LNCAP (cell line): ENCODE results near the gene NECTIN1.

Source experiments
- TF ChIP-seq, protein P1 (sequence below): fragments of 450-650 bp; IDR thresholded peaks from 2 replicates; pipeline ENCODE4 v1.5.1; 2017; ENCODE audit warnings: mild to moderate bottlenecking

Gene NECTIN1

DNA sequence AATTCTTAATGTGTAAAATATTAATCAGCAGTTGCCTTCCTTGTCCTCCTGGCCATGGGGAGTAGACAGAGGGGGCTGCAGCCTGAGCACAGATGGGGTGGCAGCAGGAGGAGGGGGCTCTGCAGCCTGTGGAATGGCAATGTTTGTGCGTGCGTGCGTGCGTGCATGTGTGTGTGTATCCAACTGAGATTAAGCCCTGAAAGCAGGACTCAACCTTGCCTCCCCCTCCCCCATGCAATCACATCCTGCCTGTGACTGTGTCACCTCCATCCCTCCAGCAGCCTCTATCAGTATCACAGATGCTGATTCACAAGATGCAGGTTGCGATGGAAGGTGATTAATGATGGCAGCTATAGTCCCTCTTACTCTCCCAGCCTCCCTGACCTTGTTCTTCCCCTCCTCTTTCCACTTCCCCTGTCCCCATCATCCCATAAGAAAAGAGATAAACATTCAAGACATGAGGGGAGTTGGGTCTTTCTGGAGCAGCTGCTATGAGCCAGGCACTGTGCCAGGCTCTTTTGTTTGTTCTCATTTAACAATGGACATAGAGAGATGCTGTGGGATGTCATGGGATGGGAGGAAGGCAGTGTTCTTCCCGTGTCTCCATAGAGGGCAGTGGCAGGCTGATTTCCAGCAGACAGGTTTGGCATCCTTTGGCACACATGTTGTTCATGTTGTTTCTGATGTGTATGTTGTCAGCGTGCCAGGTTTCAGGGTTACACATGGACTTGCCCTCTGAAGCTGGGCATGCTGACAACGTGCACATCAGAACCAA, 43.8 kb upstream of the NECTIN1 start:
- TF ChIP-seq, protein P1, sequence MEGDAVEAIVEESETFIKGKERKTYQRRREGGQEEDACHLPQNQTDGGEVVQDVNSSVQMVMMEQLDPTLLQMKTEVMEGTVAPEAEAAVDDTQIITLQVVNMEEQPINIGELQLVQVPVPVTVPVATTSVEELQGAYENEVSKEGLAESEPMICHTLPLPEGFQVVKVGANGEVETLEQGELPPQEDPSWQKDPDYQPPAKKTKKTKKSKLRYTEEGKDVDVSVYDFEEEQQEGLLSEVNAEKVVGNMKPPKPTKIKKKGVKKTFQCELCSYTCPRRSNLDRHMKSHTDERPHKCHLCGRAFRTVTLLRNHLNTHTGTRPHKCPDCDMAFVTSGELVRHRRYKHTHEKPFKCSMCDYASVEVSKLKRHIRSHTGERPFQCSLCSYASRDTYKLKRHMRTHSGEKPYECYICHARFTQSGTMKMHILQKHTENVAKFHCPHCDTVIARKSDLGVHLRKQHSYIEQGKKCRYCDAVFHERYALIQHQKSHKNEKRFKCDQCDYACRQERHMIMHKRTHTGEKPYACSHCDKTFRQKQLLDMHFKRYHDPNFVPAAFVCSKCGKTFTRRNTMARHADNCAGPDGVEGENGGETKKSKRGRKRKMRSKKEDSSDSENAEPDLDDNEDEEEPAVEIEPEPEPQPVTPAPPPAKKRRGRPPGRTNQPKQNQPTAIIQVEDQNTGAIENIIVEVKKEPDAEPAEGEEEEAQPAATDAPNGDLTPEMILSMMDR: no peak

DNA sequence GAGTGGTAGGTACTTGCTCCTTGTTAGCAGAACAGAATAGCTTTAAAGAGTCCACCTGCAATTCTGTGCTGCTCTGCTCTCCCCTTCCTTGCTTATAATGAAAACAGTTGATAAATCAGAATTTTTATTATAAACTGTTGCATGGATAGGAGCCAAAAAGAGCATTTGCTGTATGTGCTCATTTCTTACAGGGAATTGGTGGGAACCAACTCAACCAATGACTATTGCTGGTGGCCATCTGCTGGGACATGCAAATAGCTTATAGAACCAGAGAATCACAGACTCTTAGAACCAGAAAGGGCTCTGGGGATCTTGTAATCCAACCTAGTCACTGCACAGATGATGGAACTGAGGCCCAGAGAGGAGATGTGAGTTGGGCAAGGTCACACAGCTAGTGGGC, 43.1 kb upstream of the NECTIN1 start:
- TF ChIP-seq, protein P1: no peak

DNA sequence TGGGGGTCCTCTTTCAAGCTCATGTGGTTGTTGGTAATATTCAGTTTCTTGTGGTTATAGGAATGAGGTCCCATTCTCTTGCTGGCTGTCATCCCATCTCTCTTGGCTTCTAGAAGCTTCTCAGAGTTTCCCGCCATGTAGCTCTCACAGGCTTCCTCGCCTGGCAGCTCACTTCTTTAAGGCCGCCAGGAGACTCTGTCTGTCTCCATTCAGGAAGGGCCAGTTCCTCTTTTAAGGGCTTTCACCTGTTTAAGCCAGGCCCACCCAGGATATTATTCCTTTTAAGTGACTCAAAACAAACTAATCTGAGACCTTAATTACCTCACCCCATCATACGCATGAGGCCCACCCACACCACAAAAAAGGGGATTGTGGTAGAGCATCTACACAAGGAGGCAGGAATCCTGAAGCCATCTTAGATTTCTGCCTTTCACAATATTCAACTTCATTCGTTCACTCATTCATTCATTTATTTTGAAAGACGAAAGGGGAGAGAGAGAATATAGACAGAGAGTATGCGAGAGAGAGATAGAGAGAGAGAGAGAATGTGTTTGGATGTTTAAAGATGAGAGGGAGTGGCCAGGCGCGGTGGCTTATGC, 42.3 kb upstream of the NECTIN1 start:
- TF ChIP-seq, protein P1: no peak

DNA sequence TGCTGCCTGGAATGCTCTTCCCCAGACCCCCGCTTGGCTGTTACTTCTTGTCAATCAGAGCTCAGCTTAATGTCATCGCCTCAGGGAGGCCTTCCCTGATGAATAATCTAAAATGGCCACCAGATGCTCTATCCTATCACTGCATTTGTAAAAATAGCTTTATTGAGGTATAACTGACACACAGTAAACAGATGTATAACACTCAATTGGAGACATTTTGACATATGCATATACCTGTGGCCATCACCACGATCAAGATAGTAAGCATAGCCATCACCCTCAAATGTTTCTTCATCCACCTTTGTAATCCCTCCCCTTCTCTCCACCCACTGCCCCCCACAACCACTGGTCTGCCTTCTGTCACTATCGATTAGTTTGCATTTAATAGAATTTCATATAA, 36.6 kb upstream of the NECTIN1 start:
- TF ChIP-seq, protein P1: no peak

DNA sequence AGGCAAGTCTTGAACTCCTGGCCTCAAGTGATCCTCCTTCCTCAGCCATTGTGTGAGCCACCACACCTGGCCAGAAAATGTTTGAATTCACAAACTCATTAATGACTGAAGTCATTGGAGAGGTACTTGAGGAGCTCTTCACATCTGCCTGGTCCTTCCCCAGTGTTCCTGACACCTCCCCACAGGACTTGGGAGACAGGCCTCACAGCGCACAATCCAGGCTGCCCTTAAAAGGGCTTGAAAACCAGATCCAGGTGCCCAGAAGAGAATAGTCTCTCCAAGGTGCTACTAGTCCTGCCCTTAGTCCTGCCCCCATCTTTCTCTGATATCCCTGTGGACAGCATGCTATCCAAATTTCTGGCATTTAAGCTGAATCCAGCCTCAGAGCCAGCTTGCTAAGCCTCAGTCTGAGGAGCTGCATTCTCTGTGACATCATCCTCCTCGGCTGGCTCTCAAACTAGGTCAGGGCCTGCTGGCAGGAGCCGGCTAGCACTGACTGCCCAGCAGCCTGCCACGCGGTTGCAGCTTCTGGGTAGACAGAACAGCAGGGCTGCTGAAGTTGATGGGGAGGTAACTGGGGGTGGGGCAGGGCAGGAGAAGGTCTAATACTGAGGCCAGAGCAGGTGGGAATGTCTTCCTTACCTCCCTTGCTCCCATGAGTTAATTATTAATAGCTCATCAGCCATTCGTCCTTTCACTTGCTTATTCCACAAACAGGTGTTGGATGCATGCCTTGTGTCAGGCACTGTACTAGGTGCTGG, 35.3 kb upstream of the NECTIN1 start:
- TF ChIP-seq, protein P1: no peak

DNA sequence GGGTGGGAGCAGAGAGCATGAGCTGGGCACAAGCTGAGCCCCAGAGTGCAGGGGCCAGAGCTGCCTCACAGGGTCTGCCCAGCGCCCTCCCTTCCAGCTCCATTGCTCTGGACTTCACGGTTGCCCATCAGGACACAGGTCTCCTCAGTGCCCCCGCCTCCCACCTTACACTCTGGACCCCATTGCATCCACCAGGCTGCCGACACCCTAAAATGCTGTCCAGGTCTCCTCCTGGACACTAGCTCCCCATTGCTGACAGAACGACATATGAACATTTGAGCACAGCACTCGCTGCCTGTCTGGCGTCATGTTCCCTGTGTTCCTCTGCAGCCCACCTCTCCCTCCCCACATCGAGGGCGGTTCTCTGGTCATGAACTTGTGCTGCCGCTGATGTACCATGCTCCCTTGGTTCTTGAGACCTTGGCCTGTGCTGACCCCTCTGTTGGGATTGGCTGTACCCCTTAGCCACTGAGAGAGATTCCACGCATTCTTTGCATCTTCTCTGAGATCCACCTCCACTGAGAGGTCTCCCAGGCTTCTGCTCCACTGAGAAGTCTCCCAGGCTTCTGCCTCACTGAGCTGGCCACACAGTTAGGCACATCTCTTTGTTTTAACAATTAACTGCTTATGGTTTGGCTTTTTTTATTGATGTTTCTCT, 34.2 kb upstream of the NECTIN1 start:
- TF ChIP-seq, protein P1: no peak

DNA sequence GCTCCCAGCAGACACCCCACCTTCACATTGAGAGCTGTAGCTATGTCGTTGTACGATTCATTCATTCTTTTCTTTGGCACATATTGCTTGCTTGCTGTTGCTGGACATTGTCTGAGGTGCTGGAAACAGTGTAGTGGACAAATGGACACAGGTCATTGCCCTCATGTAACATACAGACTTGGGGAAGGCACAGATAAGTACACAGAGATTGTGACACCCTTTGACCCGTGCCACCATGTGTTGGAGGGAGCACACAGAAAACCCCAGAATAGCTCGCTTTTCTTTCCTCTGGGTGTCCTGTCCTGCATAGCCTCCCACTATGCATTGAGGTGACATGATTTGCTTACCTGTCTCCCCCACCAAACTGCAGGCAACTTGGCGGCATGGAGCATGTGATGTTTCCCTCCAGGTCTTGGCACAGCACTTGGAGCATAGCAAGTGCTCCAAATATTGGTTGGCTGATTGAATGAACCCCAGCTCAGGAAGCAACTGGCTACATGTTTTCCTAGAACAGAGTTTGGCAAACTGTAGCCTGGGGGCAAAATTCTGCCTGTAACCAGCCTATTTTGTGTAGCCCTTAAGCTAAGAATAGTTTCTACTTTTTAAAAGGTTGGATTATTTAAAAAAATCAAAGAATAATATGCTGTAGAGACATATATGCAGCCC, 30.9 kb upstream of the NECTIN1 start:
- TF ChIP-seq, protein P1: no peak
